ENCODE measurements around the gene DAGLA.

DAGLA gene

GRCh38 chr11:61690706-61691379, 10.7 kb downstream of the DAGLA start:
- no peak for DNase-seq (ENCODE audit: low read depth)

GRCh38 chr11:61691380-61692156, 11.4 kb downstream of the DAGLA start:
- no peak for DNase-seq (ENCODE audit: low read depth)

GRCh38 chr11:61693922-61694601, 13.9 kb downstream of the DAGLA start:
- no peak for DNase-seq (ENCODE audit: low read depth)

DNA sequence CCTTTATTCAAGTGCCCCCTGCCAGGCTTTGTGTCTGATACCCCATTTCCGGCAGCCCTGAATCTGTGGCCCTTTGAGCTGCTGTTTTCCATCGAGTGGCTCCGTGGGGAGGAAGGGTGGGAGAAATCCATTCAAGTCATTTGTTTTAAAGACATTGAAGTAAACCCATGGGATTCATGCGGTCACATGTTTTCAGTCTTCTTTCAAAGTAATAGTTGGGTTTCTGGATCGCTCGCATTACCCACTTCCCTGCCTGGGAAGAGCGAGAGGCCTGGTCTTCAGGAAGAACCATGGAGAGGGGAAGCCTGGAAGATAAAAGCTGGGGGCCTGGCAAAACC, 14.4 kb downstream of the DAGLA start:
- DNase-seq (ENCODE audit: low read depth), result no peak

DNA sequence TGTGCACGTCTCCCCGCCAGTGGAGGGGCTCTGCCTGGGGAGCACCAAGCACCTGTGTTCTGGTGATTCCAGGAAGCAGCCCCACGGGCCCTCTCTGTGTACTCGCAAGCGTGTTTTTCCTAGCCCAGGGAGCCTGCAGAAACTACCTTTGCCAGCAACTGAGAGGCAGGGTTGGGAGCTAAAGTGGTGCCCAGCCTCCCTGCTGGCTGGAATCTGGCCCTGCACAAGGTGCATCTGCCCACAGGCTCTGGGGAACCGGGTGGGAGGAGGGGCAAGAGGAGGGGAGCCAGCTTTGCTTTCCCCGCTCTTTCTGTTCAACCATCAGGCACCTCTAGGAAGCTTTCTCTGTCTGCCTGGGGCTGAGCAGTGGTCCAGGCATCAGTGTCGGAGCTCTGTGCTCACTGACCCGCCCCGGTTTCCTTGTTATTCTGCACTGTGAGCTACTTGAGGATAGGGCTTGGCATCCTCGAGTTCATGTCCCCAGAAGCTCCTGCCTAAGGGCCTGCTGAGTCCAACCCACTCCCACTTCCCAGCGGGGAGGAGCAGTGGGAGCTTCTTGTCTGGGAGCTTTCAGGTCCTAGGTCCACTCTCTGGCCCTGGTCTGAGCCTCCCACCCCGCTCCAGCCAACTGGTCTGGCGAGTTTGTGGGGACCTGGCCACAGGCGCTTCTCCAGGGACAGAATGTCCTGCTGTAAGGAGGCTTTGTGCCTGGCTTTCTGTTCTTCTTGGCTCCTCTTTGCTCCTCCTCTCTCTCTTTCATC, 14.9 kb downstream of the DAGLA start:
- DNase-seq (ENCODE audit: low read depth), result no peak

DNA sequence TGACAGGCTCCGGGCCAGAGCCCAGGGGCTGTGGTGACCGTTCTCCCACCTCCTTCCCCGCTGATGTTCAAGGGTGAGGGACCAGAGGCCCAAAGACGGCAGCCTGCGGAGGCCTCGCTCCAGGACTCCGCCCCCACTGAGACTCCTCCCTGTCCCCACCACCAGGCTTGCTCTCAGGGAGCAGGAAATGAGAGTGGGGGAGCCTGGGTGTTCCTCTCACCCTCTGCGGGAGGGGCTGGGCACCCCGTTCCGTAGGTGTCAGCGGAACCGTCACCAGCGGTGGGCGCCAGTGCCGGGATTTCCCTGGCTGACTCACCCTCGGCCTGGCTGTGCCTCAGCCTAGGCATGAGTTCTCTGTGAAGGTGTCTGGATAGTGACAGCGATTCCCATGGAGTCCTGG, 15.7 kb downstream of the DAGLA start:
- no peak for DNase-seq (ENCODE audit: low read depth)

DNA sequence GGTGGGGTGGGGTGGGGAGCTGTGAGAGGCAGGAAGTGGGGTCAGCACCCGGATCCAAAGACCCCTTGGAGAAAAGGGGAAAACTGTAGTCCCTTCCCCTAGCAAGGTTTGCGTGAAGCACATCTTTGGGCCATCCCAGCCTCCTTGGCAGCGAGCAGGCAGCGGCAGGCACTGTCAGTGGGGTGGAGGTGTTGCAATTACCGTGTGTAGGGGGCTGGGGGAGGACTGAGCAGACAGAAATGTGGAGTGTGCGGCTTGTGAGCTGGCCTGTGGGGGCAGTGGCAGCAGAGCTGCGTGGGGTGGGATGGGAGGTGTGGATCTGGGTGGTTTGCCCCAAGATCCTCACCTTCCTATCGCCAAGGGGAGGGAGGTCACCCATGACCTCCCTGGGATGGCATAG, 16.4 kb downstream of the DAGLA start:
- no peak for DNase-seq (ENCODE audit: low read depth)

GRCh38 chr11:61697078-61697502, 16.9 kb downstream of the DAGLA start:
- no peak for DNase-seq (ENCODE audit: low read depth)

DNA sequence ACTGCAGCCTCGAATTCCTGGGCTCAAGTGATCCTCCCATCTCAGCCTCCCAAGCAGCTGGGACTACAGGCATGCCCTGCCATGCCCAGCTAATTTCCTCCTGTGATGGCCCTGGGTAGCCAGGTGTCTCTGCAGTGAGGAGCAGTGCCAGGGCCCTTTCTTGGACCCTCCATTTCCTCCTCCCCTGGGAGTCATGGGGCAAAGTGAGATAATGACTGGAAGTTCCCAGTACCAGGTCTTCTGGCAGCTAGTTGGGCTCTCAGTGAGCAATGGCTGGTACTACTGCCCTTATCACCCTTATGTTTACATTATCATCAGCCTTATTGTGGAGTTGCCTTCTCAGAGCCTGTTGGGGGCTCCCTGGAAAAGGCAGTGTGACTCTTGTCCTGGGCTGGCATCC, 17.6 kb downstream of the DAGLA start:
- no peak for DNase-seq (ENCODE audit: low read depth)

- no peak for DNase-seq (ENCODE audit: low read depth)
Measured at GRCh38 chr11:61698173-61698948, 18.2 kb downstream of the DAGLA start.

DNA sequence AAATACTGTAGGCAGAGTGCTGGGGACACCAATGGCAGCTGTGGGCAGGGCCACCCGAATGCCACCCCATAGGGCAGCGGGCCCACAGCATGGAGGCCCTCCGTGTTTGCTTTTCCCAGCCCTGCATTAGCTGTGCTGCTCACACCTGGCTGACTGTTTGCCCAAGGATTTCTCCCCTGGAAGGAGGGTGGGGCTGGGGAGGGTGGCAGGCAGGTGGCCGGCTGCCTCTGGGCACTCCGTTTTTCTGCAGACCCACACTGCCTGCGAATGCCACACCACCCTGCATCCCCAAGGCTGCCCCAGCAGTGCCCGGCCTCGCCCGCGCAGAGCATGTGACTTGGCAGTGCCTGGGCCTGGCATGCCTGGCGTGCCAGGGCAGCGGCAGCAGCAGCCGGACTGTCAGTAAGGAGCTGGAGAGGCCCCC, 19.6 kb downstream of the DAGLA start:
- no peak for DNase-seq (ENCODE audit: low read depth)

GRCh38 chr11:61700212-61700611, 20.0 kb downstream of the DAGLA start:
- DNase-seq (ENCODE audit: low read depth), result peak; percentile 30

DNA sequence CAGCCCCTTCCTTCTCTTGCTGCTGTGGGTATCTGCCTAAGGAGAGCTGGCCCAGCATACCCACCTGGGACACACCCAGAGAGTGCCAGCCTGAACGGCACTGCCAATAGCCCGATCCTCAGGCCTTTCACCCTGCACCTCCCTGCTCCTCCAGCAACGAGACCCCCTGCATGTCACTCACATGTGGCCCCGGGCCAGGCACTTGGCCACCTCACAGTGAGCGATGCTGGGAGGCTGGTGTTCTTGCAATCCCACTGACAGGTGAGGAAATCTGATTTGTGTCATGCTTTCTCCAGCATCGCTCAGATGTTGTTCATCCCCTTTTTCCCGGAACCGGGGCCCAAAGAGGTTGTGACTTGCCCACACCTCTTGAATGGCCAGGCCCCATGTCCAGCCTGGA, 20.5 kb downstream of the DAGLA start:
- no peak for DNase-seq (ENCODE audit: low read depth)

DNA sequence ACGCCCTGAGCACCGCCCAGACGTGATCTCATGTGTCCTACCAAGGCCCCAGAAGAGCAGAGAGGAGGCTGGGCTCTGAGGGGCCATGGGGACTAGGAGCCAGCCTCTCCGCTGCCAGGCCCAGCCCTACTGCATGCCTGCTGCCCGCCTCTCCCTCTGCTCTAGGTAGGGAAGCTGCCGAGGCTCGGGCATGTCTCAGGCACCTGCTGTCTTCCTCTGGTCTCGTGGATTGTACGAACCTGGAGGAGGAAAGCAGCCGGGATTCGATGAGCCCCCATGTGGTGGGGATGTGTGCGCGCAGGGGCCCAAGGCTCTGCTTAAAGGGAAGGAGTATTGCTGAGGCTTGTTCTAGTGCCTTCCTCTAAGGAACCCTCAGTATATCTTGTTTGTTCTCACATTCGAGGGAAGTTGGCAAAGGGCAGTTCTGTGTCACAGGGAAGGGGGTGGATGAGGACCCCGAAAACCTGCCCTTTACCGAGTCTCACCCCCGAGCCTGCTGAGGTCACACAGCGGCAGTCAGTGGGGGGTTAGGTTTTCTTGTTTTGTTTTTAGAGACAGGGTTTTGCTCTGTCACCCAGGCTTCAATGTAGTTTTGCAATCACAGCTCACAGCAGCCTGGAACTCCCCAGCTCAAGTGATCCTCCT, 21.2 kb downstream of the DAGLA start:
- no peak for DNase-seq (ENCODE audit: low read depth)

- no peak for DNase-seq (ENCODE audit: low read depth)
Measured at GRCh38 chr11:61702701-61703312, 22.6 kb downstream of the DAGLA start.

- no peak for DNase-seq (ENCODE audit: low read depth)
Measured at GRCh38 chr11:61704838-61705237, 24.6 kb downstream of the DAGLA start.

DNA sequence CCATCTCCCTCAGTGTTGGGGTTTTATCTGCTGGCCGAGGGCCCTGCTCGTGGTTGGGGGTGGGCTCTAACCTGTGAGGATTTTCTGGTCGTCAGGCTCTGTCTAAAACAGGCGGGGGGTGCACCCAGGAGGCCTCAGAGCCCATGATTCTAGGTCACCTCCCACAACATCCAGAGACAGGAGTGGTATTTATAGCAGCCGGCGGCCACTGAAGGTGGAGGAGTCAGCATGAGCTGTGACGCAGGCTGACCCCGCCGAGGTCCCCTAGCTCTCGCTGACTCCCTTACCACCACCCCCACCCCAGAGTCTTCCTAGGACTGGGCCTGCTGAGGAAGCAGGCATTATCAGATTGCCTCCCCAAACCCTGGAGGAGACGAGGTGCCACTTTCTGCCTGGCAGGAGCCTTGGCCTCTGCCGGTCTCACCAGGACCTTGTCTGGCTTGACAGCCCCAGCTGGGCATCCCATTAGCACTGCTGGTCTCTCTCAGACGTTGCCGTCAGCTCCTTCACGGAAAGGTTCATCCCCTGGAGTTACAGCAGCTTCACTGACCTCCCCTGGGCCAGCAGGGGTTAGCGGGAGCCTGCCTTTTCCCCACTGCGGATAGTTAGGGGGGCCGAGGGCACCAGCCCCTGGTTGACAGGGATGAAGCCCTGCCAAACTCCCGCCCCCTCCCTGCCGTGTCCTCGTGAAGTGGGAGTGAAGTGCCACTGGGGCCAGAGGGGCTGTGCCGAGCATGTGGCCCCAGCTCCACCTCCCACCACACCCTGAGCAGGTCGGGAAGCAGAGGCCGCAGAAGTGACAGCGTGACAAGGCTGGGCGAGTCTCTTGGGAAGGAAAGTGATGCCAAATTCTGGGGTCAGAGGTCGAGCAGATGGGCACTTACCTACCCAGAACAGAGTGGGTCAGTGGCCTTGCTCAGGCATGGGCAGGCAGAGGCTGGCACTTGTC, 26.5 kb downstream of the DAGLA start:
- DNase-seq (ENCODE audit: low read depth), result no peak

DNA sequence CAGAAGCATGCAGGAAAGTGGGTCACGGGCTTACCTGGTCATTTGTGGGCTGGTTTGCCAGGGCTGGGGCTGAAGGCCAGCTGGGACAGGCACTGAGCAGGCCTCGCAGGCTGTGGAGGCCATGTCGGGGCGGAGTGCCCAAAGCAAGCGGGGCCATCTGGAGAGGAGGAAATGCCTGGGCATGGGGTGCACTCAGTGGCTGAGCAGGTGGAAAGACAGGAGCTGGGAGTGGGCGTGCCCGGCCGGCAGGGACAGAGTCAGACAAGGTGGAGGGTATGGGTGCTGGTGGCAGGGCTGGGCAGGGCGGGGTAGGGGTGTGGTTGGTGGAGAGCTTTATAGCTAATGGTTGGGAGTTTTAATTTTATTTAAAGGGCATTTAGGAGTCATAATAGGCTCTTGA, 27.4 kb downstream of the DAGLA start:
- DNase-seq (ENCODE audit: low read depth), result no peak

DNA sequence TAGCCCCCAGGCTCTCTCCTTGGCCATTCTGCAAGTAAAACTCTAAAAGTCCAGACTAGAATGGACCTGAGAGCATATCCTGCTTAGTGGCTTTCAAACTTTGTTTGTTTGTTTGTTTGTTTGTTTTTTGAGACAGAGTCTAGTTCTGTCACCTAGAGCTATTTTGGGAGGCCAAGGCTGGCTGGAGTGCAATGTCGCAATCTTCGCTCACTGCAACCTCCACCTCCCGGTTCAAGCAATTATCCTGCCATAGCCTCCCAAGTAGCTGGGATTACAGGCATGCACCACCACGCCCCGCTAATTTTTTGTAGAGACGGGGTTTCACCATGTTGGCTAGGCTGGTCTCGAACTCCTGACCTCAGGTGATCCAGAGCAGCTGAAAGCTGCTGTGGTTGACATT, 28.9 kb downstream of the DAGLA start:
- DNase-seq (ENCODE audit: low read depth), result no peak

- no peak for DNase-seq (ENCODE audit: low read depth)
Measured at GRCh38 chr11:61709572-61709971, 29.4 kb downstream of the DAGLA start.

Measured in fibroblast of the conjunctiva (primary cell).